Measurements from ENCODE around the gene PEX16. TPM values are rescaled to one million over a fixed set of nuclear protein-coding genes. Genes with fewer than 3 reads are reported as not detected.

PEX16 gene
- total RNA-seq, 1 donor, result 14.6 TPM

DNA sequence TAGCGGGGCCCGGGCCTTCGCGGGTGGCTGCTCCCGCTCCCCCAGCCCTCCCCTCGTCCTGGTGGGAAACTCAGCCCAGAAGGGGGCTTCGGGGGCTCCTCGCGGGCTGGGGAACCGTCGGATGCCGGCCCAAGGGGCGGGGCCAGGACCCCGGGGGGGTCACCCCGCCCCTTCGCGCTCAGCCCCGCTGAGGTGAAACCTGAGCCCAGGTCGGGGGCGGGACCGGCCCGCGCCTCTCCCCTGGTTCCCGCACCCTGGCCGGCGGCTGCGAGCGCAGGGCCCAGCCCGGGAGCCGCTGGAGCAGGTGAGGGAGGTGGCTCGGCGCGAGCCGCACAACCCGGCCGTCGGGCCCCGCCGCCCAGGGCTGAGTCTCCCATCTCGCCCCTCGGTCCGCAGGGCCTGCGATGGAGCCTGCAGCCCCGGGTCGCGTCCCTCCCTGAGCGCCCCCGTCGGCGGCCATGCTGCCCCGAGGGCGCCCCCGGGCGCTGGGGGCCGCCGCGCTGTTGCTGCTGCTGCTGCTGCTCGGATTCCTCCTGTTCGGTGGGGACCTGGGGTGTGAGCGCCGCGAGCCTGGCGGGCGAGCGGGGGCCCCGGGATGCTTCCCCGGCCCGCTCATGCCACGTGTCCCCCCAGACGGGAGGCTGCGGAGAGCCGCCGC is 4.9 kb upstream of the PEX16 start, which contains the start of gene LARGE2:
Gene LARGE2, plus strand, starts transcription at position 232 of the 658 bp plus-strand sequence. Its CDS starts 227 bp downstream, at position 459.
- no peak within 1 kb of the TSS for H3K4me3 ChIP-seq (ENCODE audit: low read depth, low read length)
- no peak for DNase-seq (ENCODE audit: low read depth)
- TF ChIP-seq, protein P1, sequence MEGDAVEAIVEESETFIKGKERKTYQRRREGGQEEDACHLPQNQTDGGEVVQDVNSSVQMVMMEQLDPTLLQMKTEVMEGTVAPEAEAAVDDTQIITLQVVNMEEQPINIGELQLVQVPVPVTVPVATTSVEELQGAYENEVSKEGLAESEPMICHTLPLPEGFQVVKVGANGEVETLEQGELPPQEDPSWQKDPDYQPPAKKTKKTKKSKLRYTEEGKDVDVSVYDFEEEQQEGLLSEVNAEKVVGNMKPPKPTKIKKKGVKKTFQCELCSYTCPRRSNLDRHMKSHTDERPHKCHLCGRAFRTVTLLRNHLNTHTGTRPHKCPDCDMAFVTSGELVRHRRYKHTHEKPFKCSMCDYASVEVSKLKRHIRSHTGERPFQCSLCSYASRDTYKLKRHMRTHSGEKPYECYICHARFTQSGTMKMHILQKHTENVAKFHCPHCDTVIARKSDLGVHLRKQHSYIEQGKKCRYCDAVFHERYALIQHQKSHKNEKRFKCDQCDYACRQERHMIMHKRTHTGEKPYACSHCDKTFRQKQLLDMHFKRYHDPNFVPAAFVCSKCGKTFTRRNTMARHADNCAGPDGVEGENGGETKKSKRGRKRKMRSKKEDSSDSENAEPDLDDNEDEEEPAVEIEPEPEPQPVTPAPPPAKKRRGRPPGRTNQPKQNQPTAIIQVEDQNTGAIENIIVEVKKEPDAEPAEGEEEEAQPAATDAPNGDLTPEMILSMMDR (IDR thresholded peaks at IDR 0.05; ENCODE audit: insufficient read depth, low read length), result no peak

DNA sequence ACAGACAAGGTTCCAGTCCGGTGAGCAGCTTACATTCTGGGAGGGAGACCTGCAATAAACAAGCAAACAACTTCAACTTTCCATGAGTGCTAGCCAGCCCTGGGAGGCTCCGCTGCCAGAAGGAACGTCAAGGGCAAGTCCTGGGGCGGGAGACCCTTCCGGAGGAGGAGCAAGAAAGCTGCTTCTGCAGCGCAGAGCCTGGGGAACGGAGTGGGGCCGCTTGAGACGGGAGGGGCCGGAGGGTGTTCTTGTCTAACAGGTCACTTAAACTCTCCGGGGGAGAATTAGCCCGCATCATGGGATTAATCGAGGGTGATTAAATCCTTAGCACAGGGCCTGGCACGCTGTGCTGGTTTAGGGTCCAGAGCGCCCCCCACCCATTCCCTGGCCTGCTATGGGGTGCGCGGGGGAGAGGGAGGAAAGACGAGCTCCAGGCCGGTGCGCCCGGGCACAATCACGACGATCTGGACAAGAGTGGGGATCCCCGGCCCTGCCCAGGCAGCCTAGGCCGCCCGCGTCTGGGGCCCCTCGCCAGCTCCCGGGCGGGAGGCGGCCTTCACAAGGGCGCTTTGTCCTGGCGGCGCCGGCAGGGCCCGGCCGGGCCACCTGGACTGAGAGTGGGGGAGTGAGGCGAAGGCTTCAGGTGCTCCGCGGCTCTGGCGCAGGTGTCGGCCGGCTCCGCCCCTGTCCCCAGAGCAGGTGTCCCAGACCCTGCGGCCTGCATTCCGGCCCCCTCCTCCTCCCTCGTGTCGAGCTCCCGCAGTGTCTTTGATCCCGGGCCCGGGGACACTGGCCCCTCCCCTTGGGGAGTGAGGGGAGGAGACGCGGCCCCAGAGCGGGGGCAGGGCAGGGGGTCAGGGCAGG is 4.1 kb upstream of the PEX16 start:
- H3K4me3 ChIP-seq (ENCODE audit: low read depth, low read length), result no peak overlapping the region
- TF ChIP-seq, protein P1 (IDR thresholded peaks at IDR 0.05; ENCODE audit: insufficient read depth, low read length), result no peak
- no peak for DNase-seq (ENCODE audit: low read depth)

DNA sequence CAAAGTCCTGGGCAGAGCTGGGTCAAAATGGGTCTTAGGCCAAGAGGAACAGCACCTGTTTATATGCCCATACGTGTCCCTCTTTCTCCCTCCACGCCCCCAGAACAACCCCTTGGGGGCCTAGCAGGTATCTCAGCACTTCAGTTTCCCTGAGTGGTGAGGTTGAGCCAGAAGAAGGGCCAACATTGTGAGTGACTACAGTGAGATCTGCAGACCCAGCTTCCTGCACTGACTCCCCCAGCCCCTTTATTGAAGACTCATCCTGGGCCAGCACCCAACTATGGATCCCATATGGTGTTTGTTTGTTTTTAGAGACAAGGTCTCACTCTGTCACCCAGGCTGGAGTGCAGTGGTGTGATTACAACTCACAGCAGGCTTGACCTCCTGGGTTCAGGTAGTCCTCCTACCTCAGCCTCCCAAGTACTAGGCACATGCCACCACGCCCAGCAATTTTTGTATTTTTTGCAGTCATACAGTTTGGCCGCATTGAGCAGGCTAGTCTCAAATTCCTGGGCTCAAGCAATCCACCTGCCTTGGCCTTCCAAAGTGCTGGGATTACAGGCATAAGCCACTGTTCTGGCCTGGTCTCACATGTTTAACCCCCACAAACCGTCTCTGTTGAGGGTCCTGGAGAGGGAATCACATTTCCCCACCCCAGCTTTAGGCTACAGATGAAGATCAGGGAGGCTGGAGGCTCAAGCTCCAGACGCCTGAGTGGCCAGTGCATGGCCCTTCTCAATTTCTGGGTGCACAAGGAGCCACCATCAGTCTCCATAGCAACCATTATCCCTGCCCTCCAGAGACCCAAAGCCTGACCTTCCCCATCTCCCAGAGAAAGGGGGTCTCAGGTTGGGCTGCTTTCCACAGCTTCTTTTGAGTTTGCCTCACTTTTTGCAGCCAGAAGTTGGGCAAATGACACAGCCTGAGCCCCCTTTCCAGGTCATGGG is 3.1 kb upstream of the PEX16 start:
- TF ChIP-seq, protein P1 (IDR thresholded peaks at IDR 0.05; ENCODE audit: insufficient read depth, low read length), result no peak
- no peak for DNase-seq (ENCODE audit: low read depth)
- no peak overlapping the region for H3K4me3 ChIP-seq (ENCODE audit: low read depth, low read length)

DNA sequence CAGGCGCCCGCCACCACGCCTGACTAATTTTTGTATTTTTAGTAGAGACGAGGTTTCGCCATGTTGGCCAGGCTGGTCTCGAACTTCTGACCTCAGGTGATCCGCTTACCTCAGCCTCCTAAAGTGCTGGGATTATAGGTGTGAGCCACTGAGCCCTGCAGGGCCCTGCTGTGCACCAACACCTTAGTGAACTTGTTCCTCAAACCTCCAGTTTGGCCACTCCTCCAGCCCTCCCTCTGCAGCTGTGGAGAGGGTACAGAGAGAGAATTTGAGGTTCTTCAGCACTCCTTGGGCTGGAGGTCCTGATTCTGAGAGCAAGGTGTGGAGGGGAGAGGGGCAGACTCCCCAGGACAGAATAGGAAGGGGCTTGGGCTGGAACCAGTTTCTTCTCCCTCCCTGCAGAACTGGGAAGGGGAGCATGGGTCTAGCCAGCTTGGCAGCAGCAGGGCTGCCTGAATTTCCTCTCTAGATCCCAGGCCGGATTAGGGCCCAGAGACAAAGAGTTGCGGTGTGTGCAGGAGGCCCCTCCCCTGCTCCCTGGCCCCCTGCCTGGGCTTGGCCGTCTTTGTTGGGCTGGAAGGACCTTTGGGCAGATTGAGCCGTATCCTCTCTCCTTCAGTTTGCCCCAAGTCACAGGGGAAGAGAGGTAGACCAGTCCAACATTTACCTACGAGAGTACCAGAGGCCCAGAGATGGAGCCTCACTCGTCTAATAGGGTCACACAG is 2.3 kb upstream of the PEX16 start:
- DNase-seq (ENCODE audit: low read depth), result no peak
- TF ChIP-seq, protein P1 (IDR thresholded peaks at IDR 0.05; ENCODE audit: insufficient read depth, low read length), result no peak
- no peak overlapping the region for H3K4me3 ChIP-seq (ENCODE audit: low read depth, low read length)

DNA sequence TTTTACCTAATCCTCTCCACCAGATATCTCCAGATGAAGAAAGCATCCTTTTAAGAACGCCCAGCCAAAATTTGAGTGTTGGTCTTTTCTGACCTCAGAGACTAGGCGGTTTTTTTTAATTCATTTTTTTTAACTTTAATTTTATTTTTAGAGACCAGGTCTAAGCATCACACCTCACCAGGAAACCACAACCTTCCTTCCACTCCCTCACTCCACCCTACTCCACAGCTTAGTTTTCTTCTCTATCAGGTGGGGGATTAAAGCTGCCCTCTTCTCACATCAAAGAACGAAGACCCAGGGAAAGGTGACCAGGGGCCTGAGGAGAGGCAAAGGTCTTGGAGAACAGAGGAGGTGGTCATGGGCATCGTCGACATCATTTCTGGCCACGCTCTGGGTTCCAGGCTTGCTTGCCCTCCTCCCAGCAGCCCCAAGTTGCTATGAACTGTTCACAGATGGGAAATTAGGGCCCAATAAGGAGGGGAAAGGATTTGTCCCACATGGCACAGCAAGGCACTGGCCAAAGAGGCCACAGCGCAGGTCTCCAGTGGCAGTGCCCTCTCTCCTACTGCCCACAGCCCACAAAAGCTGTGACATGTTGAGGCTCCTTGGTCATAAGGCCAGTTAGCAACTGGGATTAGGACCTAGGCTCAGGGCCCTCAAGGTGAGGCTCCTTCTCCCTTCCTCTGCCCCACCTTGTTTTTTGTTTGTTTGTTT is 1.4 kb upstream of the PEX16 start:
- TF ChIP-seq, protein P1 (IDR thresholded peaks at IDR 0.05; ENCODE audit: insufficient read depth, low read length), result no peak
- DNase-seq (ENCODE audit: low read depth), result no peak
- H3K4me3 ChIP-seq (ENCODE audit: low read depth, low read length), result no peak overlapping the region
